Muscle of arm (tissue), 12 donors: Measurements from ENCODE around the gene AGPAT2. TPM values are rescaled to one million over a fixed set of nuclear protein-coding genes. Genes with fewer than 3 reads are reported as not detected.
A peak's percentile ranks its signal among the peaks of the same experiment; 100 is the strongest.
"Not testable (repeated sequence)": the region's sequence is repeated elsewhere in the genome, so short reads cannot be mapped to it uniquely, and the experiment has no call there.

Source experiments
- DNase-seq: peaks from one replicate; pipeline ENCODE4 v3.0.0-alpha.2; 2013
- polyA plus RNA-seq, 12 donors: library from polyadenylated mRNA; unstranded; fragments of 120-200 nt; gene quantifications; one replicate each; pipeline ENCODE4 v1.2.1, GENCODE V29; 2013; ENCODE audit not compliant: insufficient read length in 12 of 12

Gene AGPAT2
- polyA plus RNA-seq, 12 donors, result 8.2 to 32.3 (median 10.1) TPM; not detected in 1

GRCh38 chr9:136722093-136722968 is 35.1 kb upstream of the AGPAT2 start:
- DNase-seq, result no peak

- DNase-seq, result no peak
These were observed 34.3 kb upstream of the AGPAT2 start for GRCh38 chr9:136721339-136722092.

DNA sequence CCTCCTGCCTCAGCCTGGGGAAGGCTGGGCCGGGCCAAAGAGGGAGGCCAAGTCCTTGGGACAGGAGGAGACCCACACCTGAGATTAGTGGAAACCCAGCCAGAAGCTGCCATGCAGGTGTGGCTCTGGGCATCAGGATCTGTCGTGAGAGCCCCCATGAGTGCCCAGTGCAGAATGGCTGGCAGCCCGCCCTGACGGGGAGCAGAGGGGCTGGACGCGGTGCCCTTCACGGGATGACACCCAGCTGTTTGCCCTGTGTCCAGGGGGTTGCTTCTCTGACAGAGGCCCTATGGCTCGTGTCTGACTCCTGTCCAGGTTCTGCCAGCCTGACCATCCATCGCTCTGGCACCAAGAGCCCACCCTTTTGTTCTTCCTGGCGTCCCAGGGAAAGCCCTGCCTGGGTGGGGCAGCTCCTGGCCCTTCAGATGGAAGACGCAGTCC is 33.7 kb upstream of the AGPAT2 start:
- no peak for DNase-seq

DNA sequence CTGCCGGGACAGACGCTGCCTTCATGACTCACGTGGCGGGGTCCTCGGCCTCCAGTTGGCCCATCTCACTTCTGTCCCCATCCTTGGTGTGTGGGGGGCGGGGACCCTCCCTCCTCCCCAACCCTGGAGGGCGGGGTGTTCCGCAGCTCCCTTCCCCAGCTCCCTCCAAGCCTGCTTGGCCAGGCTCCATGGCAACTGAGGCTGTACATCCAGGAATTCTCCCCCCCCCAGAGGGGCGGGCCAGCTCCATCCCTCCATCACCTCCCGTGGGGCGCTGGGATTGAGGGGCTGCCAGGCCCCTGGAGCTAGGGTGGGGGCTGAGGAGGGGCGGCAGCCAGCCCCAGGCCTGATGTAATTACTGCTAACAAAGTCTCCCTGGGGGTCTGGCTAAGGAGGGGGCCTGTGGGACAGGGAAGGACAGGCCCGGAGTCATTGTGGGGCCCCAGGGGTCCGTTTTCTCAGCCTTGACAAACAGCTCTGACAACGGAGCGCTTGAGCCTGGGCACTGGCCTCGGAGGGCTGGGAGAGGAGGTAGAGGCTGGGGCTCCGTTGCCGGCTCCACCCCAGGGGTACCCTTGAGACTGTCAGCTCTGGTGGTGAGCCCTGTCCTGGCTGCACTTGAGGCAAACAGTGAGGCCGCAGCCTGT is 33.1 kb upstream of the AGPAT2 start:
- DNase-seq, result peak; percentile 84

DNA sequence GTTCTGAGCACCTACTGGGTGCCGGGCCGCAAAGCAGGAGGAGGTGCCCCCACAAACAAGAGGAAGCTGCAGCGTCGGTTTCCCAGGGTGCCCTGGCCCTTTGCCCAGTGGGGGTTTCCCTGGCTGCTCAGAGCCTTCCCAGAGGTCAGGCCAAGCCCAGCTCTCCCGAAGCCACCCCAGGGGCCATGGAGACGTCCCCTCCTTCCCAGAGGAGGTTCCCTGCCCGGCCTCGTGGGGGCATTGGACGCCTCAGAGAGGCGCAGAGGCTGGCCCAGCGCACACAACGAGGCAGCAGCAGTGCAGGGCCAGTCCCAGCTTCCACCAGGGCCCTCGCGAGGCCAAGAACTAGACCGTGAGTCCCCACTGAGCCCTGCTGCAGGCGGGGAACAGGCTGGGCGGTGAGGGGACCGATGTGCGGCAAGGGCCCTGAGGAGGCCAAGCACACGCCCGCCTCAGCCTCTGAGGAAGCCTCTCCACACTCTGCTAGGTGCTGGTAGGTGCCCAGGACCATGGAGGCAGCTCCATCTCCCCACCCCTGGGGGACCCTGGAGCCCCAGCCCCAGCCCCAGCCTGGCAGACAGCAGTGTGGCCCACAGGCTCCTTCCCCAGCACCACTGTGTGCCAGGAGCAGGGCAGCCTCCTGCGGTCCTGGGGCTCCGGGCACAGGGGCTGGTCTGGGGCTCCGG is 32.1 kb upstream of the AGPAT2 start:
- no peak for DNase-seq

- no peak for DNase-seq
These were observed 31.3 kb upstream of the AGPAT2 start for GRCh38 chr9:136718345-136719194.

DNA sequence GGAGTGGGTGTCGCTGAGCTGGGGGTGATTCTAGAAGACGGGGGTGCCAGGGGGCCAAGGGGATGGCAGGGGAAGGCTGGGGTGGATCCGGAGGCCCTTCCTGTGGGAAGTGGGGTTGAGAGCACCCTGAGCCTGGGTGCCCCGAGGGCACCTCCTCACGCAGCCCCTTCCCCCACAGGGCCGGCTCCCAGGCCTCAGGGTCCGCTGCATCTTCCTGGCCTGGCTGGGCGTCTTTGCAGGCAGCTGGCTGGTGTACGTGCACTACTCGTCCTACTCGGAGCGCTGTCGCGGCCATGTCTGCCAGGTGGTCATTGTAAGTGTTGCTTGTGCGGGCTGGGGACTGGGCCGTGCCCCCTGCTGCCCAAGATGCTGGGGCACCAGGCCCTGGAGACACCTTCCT is 30.1 kb upstream of the AGPAT2 start:
- no peak for DNase-seq

DNA sequence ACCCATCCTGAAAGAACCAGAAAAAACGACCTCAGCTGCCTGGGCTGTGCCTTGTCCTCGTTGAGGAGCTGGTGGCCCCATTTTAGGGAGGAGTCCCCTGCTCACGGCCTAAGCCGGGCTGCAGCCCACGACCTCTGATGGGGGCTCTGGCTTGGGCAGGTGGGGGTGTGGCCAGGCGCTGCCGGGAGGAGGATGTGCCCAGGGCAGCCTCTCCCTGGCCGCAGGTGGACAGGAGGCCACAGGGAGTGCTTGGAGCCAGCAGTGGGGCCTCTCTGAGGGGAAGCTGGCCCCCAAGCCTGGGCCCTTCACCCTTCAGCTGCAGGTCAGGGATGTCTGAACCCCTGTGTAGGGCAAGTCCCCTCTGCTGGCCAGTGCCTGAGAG is 27.6 kb upstream of the AGPAT2 start:
- DNase-seq, result no peak

- no peak for DNase-seq
These were observed 27.0 kb upstream of the AGPAT2 start for GRCh38 chr9:136714096-136714892.

GRCh38 chr9:136713550-136713949 is 26.3 kb upstream of the AGPAT2 start:
- no peak for DNase-seq

GRCh38 chr9:136712690-136713544 is 25.7 kb upstream of the AGPAT2 start:
- DNase-seq, result no peak

DNA sequence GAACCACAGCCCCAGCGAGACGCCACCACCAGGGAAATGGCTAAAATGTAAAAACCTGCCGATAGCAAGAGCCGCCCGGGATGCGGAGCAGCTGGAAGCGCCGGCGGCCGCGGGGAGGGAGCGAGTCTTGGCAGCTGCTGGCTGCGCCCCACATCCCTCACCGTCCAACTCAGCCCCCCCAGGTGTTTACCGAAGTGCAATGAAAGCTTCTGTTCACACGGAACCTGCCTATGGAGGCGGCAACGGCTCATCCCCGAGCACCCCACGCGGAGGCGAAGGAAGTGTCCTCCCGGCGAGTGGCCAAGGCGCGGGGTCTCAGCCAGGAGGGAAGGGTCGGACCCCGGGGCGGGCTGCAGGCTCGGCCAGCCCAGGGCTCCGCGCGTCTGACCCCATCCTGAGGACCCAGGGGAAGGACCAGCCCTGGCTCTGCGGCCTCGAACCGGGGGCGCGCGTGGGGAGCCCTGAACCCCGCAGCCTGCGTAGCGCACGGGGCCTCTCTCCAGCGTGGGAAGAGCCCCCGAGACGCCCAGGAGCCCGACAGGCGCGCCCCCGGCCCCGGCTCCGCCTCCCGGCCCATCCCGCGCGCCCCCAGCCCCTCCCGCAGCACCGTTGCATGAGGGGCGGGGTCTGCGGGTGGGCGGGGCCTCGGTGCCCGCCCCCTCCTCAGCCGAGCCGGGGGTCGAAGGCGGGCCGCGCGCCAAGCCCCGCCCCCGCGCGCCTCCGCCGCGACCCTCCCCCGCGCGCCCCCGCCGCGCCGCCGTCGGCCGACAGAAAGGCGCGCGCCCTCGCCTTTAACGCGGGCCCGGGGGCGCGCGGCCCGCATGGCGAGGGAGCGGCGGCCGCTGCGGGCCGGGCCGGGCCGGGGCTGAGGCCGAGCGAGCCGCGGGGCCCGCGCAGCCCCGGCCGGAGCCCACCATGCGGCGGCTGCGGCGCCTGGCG is 24.8 kb upstream of the AGPAT2 start, which contains the start of gene DIPK1B:
DIPK1B (plus strand) TSS at position 822 of the 939 bp plus-strand sequence; CDS start at position 916, 94 bp downstream.
- DNase-seq, result no peak

GRCh38 chr9:136711219-136711648 is 24.0 kb upstream of the AGPAT2 start:
- DNase-seq, result not testable (repeated sequence)

- DNase-seq, result no peak
These were observed 23.3 kb upstream of the AGPAT2 start for GRCh38 chr9:136710543-136710942.

DNA sequence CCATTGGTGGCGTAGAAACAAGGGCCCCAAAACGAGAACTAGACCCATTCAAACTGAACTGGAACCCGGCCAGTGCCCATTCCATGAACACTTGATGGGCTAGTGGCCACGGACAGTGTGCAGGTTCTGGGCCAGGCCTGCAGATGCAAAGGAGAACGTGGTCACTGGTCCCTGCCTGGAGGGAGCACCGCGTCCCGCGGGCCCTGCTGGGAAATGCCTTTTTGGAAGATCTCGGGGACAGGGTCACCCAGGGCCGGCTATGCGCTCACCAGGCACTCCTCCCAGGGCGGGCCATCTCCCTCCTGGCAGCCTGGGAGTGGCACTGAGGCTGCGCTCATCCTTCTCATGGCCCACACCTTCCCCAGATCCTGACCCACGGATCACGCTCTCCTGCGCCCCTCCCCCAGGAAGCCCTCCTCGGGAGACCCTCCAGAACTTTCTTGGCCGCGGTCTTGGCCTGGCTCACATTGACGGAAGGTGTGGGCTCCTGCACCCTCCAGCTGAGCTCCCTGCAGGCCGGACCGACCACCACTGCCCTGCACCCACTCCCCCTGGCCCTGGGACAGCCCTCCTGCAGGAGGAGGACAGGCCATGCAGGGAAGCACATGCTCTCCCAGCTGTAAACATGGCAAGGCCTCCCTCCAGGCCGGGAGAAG is 22.3 kb upstream of the AGPAT2 start:
- DNase-seq, result no peak

GRCh38 chr9:136707849-136708517 is 20.7 kb upstream of the AGPAT2 start:
- DNase-seq, result no peak
